OCI-LY1 (cell line): ENCODE data around the gene CDH2.

Source experiments
- CTCF ChIP-seq: fragments of 200-600 bp; sonication (generic), shearing (Covaris generic); IDR thresholded peaks from 2 replicates; pipeline ENCODE4 v1.5.1; 2017; ENCODE audit warnings: mild to moderate bottlenecking, antibody characterized with exemption, low read length, moderate library complexity, mixed read lengths
- EZH2 ChIP-seq: fragments of 200-600 bp; sonication (generic), shearing (Covaris generic); IDR thresholded peaks from 2 replicates; pipeline ENCODE4 v1.8.0; 2017; ENCODE audit warnings: borderline replicate concordance, mixed run types, mild to moderate bottlenecking, antibody characterized with exemption, low read length, moderate library complexity, mixed read lengths

- TF ChIP-seq CTCF (no peak), EZH2 (no peak)
Measured at GRCh38 chr18:28171837-28172236, 5.1 kb downstream of the CDH2 start.
